ENCODE measurements around the gene CCDC102A. TPM values are rescaled to one million over a fixed set of nuclear protein-coding genes. Genes with fewer than 3 reads are reported as not detected.

Gene CCDC102A
- polyA plus RNA-seq, 2 of the 4 experiments (the other 2 are of a cell fraction) = 8.0 to 8.3 TPM

DNA sequence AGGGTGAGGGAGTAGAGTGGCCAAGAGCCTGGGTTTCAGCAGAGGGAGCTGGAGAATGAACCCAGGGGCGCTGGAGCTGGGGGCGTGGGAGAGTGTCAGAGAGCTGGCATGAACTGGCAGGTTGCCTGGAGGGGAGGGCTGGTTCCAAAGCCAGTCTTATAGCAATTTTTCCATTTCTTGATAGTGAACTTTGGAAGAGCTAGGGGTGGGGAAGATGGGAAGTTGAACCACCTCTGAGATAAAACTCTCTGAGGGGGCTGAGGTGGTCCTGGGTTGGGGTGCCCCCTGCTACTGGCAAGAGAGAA is 42.9 kb upstream of the CCDC102A start:
- Histone ChIP-seq H3K9me3 (no peaks in the 10 kb centered on the region), H3K27ac (no peak overlapping the region), H3K4me3 (no peak overlapping the region), H3K4me2 (no peak overlapping the region), H3K4me1 (peaks cover 6% of the 10 kb centered on the region; the same call in 2 of the 3 replicates)
- TF ChIP-seq CEBPB (IDR thresholded peaks at IDR 0.05) (no peak), RAD21 (conservative IDR thresholded peaks at IDR 0.05 in 1 of 2, IDR thresholded peaks at IDR 0.05 in 1 of 2) (no peak)
- TF ChIP-seq, protein P1, sequence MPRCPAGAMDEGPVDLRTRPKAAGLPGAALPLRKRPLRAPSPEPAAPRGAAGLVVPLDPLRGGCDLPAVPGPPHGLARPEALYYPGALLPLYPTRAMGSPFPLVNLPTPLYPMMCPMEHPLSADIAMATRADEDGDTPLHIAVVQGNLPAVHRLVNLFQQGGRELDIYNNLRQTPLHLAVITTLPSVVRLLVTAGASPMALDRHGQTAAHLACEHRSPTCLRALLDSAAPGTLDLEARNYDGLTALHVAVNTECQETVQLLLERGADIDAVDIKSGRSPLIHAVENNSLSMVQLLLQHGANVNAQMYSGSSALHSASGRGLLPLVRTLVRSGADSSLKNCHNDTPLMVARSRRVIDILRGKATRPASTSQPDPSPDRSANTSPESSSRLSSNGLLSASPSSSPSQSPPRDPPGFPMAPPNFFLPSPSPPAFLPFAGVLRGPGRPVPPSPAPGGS (IDR thresholded peaks at IDR 0.05) = no peak
- no peak for DNase-seq (ENCODE audit: low read depth in 1 of 2, low spot score in 1 of 2)
- WGBS (ENCODE audit: missing lambda C conversion rate) = 46% methylated on average over 2 of the region's 2 CpGs
- POLR2A ChIA-PET = no interaction called here
- no peak for FAIRE-seq
- CTCF ChIA-PET = interaction anchor here (1.0 to 35.2 kb wide), 7 partner anchors 12 to 425 kb away, joined by 3 to 785 read pairs (median 6); no protein-coding TSS in a partner anchor
- ATAC-seq = no peak

DNA sequence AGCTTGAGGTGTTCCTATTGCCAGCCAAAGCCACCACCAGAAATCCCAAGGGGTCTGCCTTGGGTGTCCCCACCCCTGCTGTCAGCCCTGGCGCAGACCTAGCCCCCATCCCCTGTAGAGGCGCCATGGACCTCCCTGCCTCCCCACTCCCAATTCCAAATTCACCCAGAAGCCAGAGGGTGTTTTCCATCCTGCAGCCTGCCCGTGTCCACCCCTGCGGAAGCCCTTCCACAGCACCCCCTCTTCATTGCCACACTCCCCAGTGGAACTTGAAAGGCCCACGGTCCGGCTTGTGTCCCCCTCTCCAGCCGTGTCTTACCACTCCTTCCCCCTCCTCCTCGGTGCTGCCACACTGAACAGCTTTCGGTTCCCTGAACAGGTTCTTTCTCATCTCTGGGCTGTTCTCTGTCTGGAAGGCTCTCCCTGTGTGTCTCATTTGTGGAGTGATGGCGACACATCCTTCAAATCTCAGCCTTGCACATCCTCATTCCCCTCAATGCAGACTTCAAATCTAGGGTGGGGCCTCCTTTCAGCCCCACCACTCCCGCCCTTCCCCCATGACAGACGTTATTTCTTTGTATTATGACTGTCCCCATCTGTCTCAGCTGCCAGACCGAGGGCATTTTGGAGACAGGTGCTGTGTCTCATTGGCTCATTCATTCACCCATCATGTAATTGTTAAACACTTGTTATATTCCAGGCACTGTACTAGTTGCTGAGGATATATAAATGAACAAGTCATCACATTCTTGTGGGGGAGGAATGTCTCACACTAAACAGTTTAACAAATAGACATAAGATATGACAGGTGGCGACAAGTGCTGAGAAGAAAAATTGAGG is 42.4 kb upstream of the CCDC102A start:
- H3K4me1 ChIP-seq = peaks cover 6% of the 10 kb centered on the region; the same call in 2 of the 3 replicates
- H3K9me3 ChIP-seq = no peaks in the 10 kb centered on the region
- no peak overlapping the region for H3K4me2 ChIP-seq
- FAIRE-seq (no peak), ATAC-seq (no peak), DNase-seq (ENCODE audit: low read depth in 1 of 2, low spot score in 1 of 2) (no peak)
- peak overlapping the region in 1 of 2 experiments; percentile 72; a peak in 2 of 6 replicates for H3K27ac ChIP-seq
- CTCF ChIA-PET = interaction anchor here (1.0 to 35.2 kb wide), 15 partner anchors 11 to 548 kb away, joined by 3 to 785 read pairs (median 29); partner anchors contain the start of gene KATNB1
- no peak overlapping the region for H3K4me3 ChIP-seq
- POLR2A ChIA-PET = no interaction called here
- TF ChIP-seq, protein P2, sequence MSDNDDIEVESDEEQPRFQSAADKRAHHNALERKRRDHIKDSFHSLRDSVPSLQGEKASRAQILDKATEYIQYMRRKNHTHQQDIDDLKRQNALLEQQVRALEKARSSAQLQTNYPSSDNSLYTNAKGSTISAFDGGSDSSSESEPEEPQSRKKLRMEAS (IDR thresholded peaks at IDR 0.05) = no peak
- peak; percentile 15 for TF ChIP-seq MAFK (IDR thresholded peaks at IDR 0.05; ENCODE audit: partially characterized antibody)
- 67% methylated on average over 14 of the region's 14 CpGs for WGBS (ENCODE audit: missing lambda C conversion rate)

DNA sequence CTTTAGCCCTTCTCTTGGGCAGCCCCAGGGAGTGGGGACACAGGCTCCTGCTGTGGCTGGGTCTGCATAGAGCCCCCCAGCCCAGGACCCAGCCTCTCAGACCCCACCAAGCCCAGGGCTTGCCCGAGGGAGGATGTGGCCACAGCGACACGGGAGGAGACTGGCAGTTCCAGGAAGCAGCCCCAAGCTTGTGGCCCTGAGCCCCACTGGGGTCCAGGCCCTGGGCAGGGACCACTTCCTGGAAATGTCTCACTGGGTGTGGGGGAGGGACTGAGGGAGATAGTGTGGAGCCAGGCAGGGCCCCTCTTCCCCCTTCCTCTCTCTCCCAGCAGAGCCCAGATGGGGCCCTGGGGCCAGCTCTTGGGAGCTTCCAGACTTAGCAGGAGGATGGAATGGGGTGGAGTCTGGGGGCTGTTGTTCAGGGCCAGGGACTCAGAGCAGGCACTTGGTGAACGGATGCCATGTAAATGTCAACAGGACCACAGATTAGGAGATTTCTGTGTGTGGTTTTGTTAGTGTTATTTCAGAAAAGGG is 41.4 kb upstream of the CCDC102A start:
- Histone ChIP-seq H3K4me3 (no peak overlapping the region), H3K27ac (peak overlapping the region in 1 of 2 experiments; percentile 72; a peak in 3 of 6 replicates), H3K4me2 (no peak overlapping the region), H3K4me1 (peaks cover 6% of the 10 kb centered on the region; the same call in 2 of the 3 replicates), H3K9me3 (no peaks in the 10 kb centered on the region)
- ATAC-seq (no peak), DNase-seq (ENCODE audit: low read depth in 1 of 2, low spot score in 1 of 2) (no peak), FAIRE-seq (no peak)
- TF ChIP-seq, protein P3, sequence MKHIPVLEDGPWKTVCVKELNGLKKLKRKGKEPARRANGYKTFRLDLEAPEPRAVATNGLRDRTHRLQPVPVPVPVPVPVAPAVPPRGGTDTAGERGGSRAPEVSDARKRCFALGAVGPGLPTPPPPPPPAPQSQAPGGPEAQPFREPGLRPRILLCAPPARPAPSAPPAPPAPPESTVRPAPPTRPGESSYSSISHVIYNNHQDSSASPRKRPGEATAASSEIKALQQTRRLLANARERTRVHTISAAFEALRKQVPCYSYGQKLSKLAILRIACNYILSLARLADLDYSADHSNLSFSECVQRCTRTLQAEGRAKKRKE (CRISPR knock-in tag; IDR thresholded peaks at IDR 0.05; ENCODE audit: low read depth) = no peak
- TF ChIP-seq ESRRA (IDR thresholded peaks at IDR 0.05; ENCODE audit: borderline replicate concordance, low read length) = no peak
- TF ChIP-seq, protein P4, sequence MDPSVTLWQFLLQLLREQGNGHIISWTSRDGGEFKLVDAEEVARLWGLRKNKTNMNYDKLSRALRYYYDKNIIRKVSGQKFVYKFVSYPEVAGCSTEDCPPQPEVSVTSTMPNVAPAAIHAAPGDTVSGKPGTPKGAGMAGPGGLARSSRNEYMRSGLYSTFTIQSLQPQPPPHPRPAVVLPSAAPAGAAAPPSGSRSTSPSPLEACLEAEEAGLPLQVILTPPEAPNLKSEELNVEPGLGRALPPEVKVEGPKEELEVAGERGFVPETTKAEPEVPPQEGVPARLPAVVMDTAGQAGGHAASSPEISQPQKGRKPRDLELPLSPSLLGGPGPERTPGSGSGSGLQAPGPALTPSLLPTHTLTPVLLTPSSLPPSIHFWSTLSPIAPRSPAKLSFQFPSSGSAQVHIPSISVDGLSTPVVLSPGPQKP (IDR thresholded peaks at IDR 0.05; ENCODE audit: low read depth, low read length) = no peak
- no peak for TF ChIP-seq KDM5A (IDR thresholded peaks at IDR 0.05)
- TF ChIP-seq GATA3 (IDR thresholded peaks at IDR 0.05; ENCODE audit: borderline replicate concordance) = no peak
- no peak for TF ChIP-seq CBX2 (IDR thresholded peaks at IDR 0.05; ENCODE audit: borderline replicate concordance, low read depth)
- no peak for TF ChIP-seq HEYL (CRISPR knock-in tag; IDR thresholded peaks at IDR 0.05)
- no peak for TF ChIP-seq JUNB (IDR thresholded peaks at IDR 0.05)
- ChIA-PET CTCF (interaction anchor here (0.6 to 35.2 kb wide), 26 partner anchors 12 to 758 kb away, joined by 3 to 785 read pairs (median 12); partner anchors contain the start of gene KATNB1), POLR2A (no interaction called here)
- WGBS (ENCODE audit: missing lambda C conversion rate) = 78% methylated on average over 4 of the region's 4 CpGs

DNA sequence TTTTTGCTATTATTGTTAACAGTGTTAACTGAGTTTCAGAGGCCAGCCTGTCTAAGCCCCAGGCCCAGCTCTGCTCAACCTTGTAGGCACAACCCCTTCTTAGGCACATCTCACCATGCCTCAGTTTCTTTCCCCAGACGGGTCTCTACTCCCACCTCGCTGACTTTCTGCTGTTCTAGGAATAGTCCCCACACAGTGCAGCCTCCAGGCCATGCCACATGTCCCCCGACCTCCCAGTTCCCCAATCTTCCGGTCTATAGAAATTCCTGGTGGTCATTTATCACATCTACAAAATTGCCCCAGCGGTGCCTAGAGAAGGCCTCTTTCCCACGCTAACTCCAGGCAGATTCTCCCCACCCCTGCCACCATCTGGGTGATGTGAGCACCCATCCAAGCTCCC is 40.8 kb upstream of the CCDC102A start:
- Histone ChIP-seq H3K4me2 (no peak overlapping the region), H3K4me3 (no peak overlapping the region), H3K27ac (peak overlapping the region in 1 of 2 experiments; percentile 72; a peak in 3 of 6 replicates), H3K4me1 (peaks cover 6% of the 10 kb centered on the region; the same call in 2 of the 3 replicates), H3K9me3 (no peaks in the 10 kb centered on the region)
- no peak for ATAC-seq
- FAIRE-seq = no peak
- DNase-seq (ENCODE audit: low read depth in 1 of 2, low spot score in 1 of 2) = no peak
- whole genome bisulfite sequencing (ENCODE audit: missing lambda C conversion rate) = 73% methylated on average over 6 of the region's 6 CpGs
- POLR2A ChIA-PET = interaction anchor here (1.0 kb wide), 1 partner anchor 159 kb away, joined by 4 read pairs; no protein-coding TSS in a partner anchor
- CTCF ChIA-PET = interaction anchor here (0.7 to 35.2 kb wide), 52 partner anchors 12 to 759 kb away, joined by 3 to 785 read pairs (median 8); partner anchors contain the start of genes ADGRG3, CCDC102A and KATNB1
- TF ChIP-seq HEYL (CRISPR knock-in tag; IDR thresholded peaks at IDR 0.05) = no peak
- no peak for TF ChIP-seq FOXS1 (CRISPR knock-in tag; IDR thresholded peaks at IDR 0.05)
- TF ChIP-seq, protein P3 (CRISPR knock-in tag; IDR thresholded peaks at IDR 0.05; ENCODE audit: low read depth) = no peak
- TF ChIP-seq, protein P5, sequence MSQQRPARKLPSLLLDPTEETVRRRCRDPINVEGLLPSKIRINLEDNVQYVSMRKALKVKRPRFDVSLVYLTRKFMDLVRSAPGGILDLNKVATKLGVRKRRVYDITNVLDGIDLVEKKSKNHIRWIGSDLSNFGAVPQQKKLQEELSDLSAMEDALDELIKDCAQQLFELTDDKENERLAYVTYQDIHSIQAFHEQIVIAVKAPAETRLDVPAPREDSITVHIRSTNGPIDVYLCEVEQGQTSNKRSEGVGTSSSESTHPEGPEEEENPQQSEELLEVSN (IDR thresholded peaks at IDR 0.05; ENCODE audit: borderline replicate concordance, low read depth) = no peak
- no peak for TF ChIP-seq CHD4 (IDR thresholded peaks at IDR 0.05; ENCODE audit: borderline replicate concordance)
- TF ChIP-seq EHF (CRISPR knock-in tag; IDR thresholded peaks at IDR 0.05) = no peak
- TF ChIP-seq CHD2 (IDR thresholded peaks at IDR 0.05; ENCODE audit: low read length, partially characterized antibody) = no peak
- no peak for TF ChIP-seq POLR2AphosphoS2 (conservative IDR thresholded peaks at IDR 0.05; ENCODE audit: low read length)
- TF ChIP-seq PHF8 (IDR thresholded peaks at IDR 0.05; ENCODE audit: borderline replicate concordance, low read depth) = no peak
- TF ChIP-seq FOSL2 (IDR thresholded peaks at IDR 0.05) = no peak
- no peak for TF ChIP-seq FOSL2 (CRISPR knock-in tag; IDR thresholded peaks at IDR 0.05)
- no peak for TF ChIP-seq RAD21 (conservative IDR thresholded peaks at IDR 0.05 in 1 of 2, IDR thresholded peaks at IDR 0.05 in 1 of 2)
- TF ChIP-seq EHMT2 (IDR thresholded peaks at IDR 0.05; ENCODE audit: low read depth) = no peak

All from A549 (cell line).